ENCODE data around the gene GLUL.

Gene GLUL

DNA sequence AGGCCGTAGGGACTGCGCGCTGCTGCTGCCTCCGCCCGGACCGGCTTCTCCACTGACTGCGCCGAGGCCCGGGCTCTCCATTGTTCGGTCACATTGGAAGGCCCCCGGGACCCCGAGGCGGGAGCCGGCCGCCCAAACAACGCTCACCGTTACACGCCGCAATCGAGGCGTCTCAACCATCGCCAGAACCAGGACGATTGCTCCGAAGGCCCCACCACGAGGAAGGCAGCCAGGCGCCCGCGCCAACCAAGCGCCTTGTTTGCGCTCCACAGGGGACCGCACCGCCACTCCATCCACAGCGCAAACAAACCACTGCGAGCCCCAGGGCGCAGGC lies 595 bp downstream of the GLUL start (continued):
- no peak for TF ChIP-seq ZNF560 (tag by site-specific recombination; IDR thresholded peaks at IDR 0.05; ENCODE audit: borderline replicate concordance)
- peak; percentile 62 for TF ChIP-seq GLIS1 (tag by site-specific recombination; IDR thresholded peaks at IDR 0.05)
- TF ChIP-seq ZEB2 (tag by site-specific recombination; IDR thresholded peaks at IDR 0.05): no peak

DNA sequence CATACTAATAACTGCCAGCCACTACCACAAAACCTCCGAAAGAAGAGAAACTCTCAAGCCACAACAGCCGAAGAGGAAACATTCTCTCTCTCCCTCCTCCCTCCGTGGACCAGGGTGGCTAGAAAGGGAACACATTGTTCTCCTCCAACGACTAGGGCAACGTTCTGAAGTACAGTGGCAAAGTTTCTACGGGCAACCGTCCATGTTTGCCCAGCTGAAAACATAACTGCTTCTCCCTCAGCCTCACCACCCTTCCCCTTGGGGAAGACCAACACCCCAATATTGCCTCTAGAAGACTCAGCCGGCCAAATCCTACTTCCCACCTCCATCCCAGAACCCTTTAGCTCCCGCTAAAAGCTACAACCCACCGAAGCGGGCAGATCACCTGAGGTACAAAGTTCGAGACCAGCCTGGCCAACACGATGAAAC lies 2.0 kb downstream of the GLUL start:
- no peaks in the 10 kb centered on the region for H3K4me1 ChIP-seq (ENCODE audit: control insufficient read depth, insufficient read depth, low read length)
- H3K4me3 ChIP-seq (ENCODE audit: low read depth, low read length): peak overlapping the region; percentile 74
- TF ChIP-seq, protein P1, sequence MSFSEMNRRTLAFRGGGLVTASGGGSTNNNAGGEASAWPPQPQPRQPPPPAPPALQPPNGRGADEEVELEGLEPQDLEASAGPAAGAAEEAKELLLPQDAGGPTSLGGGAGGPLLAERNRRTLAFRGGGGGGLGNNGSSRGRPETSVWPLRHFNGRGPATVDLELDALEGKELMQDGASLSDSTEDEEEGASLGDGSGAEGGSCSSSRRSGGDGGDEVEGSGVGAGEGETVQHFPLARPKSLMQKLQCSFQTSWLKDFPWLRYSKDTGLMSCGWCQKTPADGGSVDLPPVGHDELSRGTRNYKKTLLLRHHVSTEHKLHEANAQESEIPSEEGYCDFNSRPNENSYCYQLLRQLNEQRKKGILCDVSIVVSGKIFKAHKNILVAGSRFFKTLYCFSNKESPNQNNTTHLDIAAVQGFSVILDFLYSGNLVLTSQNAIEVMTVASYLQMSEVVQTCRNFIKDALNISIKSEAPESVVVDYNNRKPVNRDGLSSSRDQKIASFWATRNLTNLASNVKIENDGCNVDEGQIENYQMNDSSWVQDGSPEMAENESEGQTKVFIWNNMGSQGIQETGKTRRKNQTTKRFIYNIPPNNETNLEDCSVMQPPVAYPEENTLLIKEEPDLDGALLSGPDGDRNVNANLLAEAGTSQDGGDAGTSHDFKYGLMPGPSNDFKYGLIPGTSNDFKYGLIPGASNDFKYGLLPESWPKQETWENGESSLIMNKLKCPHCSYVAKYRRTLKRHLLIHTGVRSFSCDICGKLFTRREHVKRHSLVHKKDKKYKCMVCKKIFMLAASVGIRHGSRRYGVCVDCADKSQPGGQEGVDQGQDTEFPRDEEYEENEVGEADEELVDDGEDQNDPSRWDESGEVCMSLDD (tag by site-specific recombination; IDR thresholded peaks at IDR 0.05): peak; percentile 62
- no peak for TF ChIP-seq ZNF394 (tag by site-specific recombination; IDR thresholded peaks at IDR 0.05; ENCODE audit: borderline replicate concordance)
- TF ChIP-seq ZNF2 (tag by site-specific recombination; IDR thresholded peaks at IDR 0.05): 0 out of 2 replicates have a peak, but pooled peaks have one; percentile 13
- no peak for TF ChIP-seq ZBTB20 (tag by site-specific recombination; IDR thresholded peaks at IDR 0.05)
- POLR2A ChIA-PET: interaction anchor here (0.7 to 1.9 kb wide), 4 partner anchors 9 to 1093 kb away, joined by 3 to 10 read pairs (median 6); no protein-coding TSS in a partner anchor
- peaks cover 18 to 58% of the 10 kb centered on the region in 2 experiments for H3K36me3 ChIP-seq (ENCODE audit: control insufficient read depth in 2 of 2, insufficient read depth in 1 of 2, low read length in 2 of 2)
- H3K27ac ChIP-seq (ENCODE audit: extremely low read depth, low read depth, low read length): no peak overlapping the region
- CTCF ChIA-PET: interaction anchor here (1.1 to 4.5 kb wide), 2 partner anchors 245 to 304 kb away, joined by 5 to 28 read pairs; no protein-coding TSS in a partner anchor
- H3K9me3 ChIP-seq (ENCODE audit: control insufficient read depth, insufficient read depth, low read depth, low read length): no peaks in the 10 kb centered on the region

DNA sequence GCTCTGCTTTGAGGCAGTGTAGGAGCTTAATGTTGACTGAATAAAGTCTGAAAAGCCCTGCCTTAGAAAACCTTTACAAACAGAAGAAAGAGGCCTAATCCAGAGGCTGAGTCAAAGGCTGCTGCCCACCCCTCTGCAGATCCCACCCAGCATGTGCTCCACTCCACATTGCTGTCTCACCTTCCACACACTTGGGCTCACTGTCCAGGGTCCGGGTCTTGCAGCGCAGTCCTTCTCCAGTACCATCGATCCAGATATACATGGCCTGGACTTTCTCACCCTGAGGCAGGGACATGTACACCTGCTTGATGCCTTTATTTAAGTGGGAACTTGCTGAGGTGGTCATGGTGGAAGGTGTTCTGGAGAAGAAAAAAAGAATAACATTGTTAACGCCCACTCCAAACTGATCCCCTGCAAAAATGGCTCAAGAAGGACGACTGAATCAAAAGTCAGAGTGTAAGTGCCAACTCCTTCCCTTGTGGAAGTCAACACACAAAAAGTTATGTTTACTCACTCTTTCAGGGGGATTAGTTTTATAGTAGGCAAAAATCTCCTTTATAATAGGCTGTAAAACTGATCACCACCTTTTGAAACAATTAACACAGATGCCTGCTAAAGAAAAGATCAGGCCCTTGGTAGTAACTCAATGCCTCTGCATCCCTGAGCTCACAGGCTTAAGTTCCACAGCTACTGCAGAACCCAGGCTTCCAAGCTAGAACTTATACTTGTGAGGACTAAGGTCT lies 3.0 kb downstream of the GLUL start:
- ChIA-PET POLR2A (interaction anchor here (1.9 kb wide), 1 partner anchor 202 kb away, joined by 6 read pairs; no protein-coding TSS in a partner anchor), CTCF (interaction anchor here (0.5 to 4.5 kb wide), 5 partner anchors 8 to 307 kb away, joined by 4 to 28 read pairs (median 4); no protein-coding TSS in a partner anchor)
- Histone ChIP-seq H3K36me3 (ENCODE audit: control insufficient read depth in 2 of 2, insufficient read depth in 1 of 2, low read length in 2 of 2) (peaks cover 18 to 68% of the 10 kb centered on the region in 2 experiments), H3K4me3 (ENCODE audit: low read depth, low read length) (peak overlapping the region; percentile 74; the same call in 1 of the 2 replicates), H3K4me1 (ENCODE audit: control insufficient read depth, insufficient read depth, low read length) (no peaks in the 10 kb centered on the region), H3K27ac (ENCODE audit: extremely low read depth, low read depth, low read length) (no peak overlapping the region), H3K9me3 (ENCODE audit: control insufficient read depth, insufficient read depth, low read depth, low read length) (no peaks in the 10 kb centered on the region)
- TF ChIP-seq ZFP69B (tag by site-specific recombination; IDR thresholded peaks at IDR 0.05) (no peak), ZNF174 (tag by site-specific recombination; IDR thresholded peaks at IDR 0.05) (no peak), ZNF830 (tag by site-specific recombination; IDR thresholded peaks at IDR 0.05; ENCODE audit: low read depth) (no peak), ZNF416 (tag by site-specific recombination; IDR thresholded peaks at IDR 0.05) (no peak), EGR2 (tag by site-specific recombination; IDR thresholded peaks at IDR 0.05; ENCODE audit: low read depth) (peak; percentile 14; the same call in 1 of the 2 replicates), ZNF274 (IDR thresholded peaks at IDR 0.05; ENCODE audit: low read length) (no peak), ZNF274 (tag by site-specific recombination; IDR thresholded peaks at IDR 0.05; ENCODE audit: borderline replicate concordance) (no peak), ZNF473 (tag by site-specific recombination; IDR thresholded peaks at IDR 0.05) (no peak), ZSCAN30 (tag by site-specific recombination; IDR thresholded peaks at IDR 0.05) (no peak), ZNF560 (tag by site-specific recombination; IDR thresholded peaks at IDR 0.05; ENCODE audit: borderline replicate concordance) (no peak), ZFHX2 (tag by site-specific recombination; conservative IDR thresholded peaks at IDR 0.05) (peak; percentile 38; the same call in 1 of the 2 replicates), ZBTB8A (tag by site-specific recombination; IDR thresholded peaks at IDR 0.05) (no peak)
- TF ChIP-seq, protein P2, sequence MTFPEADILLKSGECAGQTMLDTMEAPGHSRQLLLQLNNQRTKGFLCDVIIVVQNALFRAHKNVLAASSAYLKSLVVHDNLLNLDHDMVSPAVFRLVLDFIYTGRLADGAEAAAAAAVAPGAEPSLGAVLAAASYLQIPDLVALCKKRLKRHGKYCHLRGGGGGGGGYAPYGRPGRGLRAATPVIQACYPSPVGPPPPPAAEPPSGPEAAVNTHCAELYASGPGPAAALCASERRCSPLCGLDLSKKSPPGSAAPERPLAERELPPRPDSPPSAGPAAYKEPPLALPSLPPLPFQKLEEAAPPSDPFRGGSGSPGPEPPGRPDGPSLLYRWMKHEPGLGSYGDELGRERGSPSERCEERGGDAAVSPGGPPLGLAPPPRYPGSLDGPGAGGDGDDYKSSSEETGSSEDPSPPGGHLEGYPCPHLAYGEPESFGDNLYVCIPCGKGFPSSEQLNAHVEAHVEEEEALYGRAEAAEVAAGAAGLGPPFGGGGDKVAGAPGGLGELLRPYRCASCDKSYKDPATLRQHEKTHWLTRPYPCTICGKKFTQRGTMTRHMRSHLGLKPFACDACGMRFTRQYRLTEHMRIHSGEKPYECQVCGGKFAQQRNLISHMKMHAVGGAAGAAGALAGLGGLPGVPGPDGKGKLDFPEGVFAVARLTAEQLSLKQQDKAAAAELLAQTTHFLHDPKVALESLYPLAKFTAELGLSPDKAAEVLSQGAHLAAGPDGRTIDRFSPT (tag by site-specific recombination; IDR thresholded peaks at IDR 0.05): no peak
- TF ChIP-seq, protein P3, sequence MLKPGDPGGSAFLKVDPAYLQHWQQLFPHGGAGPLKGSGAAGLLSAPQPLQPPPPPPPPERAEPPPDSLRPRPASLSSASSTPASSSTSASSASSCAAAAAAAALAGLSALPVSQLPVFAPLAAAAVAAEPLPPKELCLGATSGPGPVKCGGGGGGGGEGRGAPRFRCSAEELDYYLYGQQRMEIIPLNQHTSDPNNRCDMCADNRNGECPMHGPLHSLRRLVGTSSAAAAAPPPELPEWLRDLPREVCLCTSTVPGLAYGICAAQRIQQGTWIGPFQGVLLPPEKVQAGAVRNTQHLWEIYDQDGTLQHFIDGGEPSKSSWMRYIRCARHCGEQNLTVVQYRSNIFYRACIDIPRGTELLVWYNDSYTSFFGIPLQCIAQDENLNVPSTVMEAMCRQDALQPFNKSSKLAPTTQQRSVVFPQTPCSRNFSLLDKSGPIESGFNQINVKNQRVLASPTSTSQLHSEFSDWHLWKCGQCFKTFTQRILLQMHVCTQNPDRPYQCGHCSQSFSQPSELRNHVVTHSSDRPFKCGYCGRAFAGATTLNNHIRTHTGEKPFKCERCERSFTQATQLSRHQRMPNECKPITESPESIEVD (tag by site-specific recombination; IDR thresholded peaks at IDR 0.05): peak; percentile 58; the same call in 1 of the 2 replicates
- TF ChIP-seq, protein P4, sequence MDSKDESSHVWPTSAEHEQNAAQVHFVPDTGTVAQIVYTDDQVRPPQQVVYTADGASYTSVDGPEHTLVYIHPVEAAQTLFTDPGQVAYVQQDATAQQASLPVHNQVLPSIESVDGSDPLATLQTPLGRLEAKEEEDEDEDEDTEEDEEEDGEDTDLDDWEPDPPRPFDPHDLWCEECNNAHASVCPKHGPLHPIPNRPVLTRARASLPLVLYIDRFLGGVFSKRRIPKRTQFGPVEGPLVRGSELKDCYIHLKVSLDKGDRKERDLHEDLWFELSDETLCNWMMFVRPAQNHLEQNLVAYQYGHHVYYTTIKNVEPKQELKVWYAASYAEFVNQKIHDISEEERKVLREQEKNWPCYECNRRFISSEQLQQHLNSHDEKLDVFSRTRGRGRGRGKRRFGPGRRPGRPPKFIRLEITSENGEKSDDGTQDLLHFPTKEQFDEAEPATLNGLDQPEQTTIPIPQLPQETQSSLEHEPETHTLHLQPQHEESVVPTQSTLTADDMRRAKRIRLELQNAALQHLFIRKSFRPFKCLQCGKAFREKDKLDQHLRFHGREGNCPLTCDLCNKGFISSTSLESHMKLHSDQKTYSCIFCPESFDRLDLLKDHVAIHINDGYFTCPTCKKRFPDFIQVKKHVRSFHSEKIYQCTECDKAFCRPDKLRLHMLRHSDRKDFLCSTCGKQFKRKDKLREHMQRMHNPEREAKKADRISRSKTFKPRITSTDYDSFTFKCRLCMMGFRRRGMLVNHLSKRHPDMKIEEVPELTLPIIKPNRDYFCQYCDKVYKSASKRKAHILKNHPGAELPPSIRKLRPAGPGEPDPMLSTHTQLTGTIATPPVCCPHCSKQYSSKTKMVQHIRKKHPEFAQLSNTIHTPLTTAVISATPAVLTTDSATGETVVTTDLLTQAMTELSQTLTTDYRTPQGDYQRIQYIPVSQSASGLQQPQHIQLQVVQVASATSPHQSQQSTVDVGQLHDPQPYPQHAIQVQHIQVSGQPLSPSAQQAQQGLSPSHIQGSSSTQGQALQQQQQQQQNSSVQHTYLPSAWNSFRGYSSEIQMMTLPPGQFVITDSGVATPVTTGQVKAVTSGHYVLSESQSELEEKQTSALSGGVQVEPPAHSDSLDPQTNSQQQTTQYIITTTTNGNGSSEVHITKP (tag by site-specific recombination; IDR thresholded peaks at IDR 0.05): no peak

Measured in HEK293 (cell line).